ENCODE results near the gene JARID2. TPM values are rescaled to one million over a fixed set of nuclear protein-coding genes. Genes with fewer than 3 reads are reported as not detected.
A peak's percentile ranks its signal among the peaks of the same experiment; 100 is the strongest.

Gene JARID2
- total RNA-seq, 2 donors from 2014 or later, result 8.3 to 12.8 TPM

- ATAC-seq (ENCODE audit: insufficient number of reproducible peaks, low FRiP score, low read depth) (no peak), DNase-seq (ENCODE audit: low spot score) (no peak)
- Histone ChIP-seq H3K36me3 (no peaks in the 10 kb centered on the region), H3K4me3 (no peak overlapping the region), H3K27ac (no peak overlapping the region), H3K4me1 (ENCODE audit: control insufficient read depth in 1 of 2, low read depth in 2 of 2) (peaks cover 11 to 24% of the 10 kb centered on the region in 2 donors), H3K9me3 (no peaks in the 10 kb centered on the region), H3K27me3 (replicated peaks; ENCODE audit: insufficient read depth) (no peaks in the 10 kb centered on the region)
- TF ChIP-seq CTCF (IDR thresholded peaks at IDR 0.05), result no peak
Measured at GRCh38 chr6:15425947-15426346, 180.1 kb downstream of the JARID2 start.

- Histone ChIP-seq H3K4me3 (no peak overlapping the region), H3K27me3 (replicated peaks; ENCODE audit: insufficient read depth) (no peaks in the 10 kb centered on the region), H3K9me3 (no peaks in the 10 kb centered on the region), H3K27ac (no peak overlapping the region), H3K4me1 (ENCODE audit: control insufficient read depth in 1 of 2, low read depth in 2 of 2) (peaks cover 14 to 29% of the 10 kb centered on the region in 2 donors), H3K36me3 (no peaks in the 10 kb centered on the region)
- TF ChIP-seq CTCF (IDR thresholded peaks at IDR 0.05), result no peak
- DNase-seq (ENCODE audit: low spot score), result no peak
- ATAC-seq (ENCODE audit: insufficient number of reproducible peaks, low FRiP score, low read depth), result no peak
Measured at GRCh38 chr6:15426395-15426794, 180.5 kb downstream of the JARID2 start.

GRCh38 chr6:15426901-15427300, 181.0 kb downstream of the JARID2 start:
- Histone ChIP-seq H3K27me3 (replicated peaks; ENCODE audit: insufficient read depth) (no peaks in the 10 kb centered on the region), H3K9me3 (no peaks in the 10 kb centered on the region), H3K27ac (no peak overlapping the region), H3K4me3 (no peak overlapping the region), H3K4me1 (ENCODE audit: control insufficient read depth in 1 of 2, low read depth in 2 of 2) (peaks cover 14 to 34% of the 10 kb centered on the region in 2 donors), H3K36me3 (no peaks in the 10 kb centered on the region)
- ATAC-seq (ENCODE audit: insufficient number of reproducible peaks, low FRiP score, low read depth) (no peak), DNase-seq (ENCODE audit: low spot score) (no peak)
- no peak for TF ChIP-seq CTCF (IDR thresholded peaks at IDR 0.05)

GRCh38 chr6:15427331-15428070, 181.6 kb downstream of the JARID2 start:
- peaks cover 16 to 40% of the 10 kb centered on the region in 2 donors for H3K4me1 ChIP-seq (ENCODE audit: control insufficient read depth in 1 of 2, low read depth in 2 of 2)
- H3K36me3 ChIP-seq, result no peaks in the 10 kb centered on the region
- H3K27ac ChIP-seq, result no peak overlapping the region
- no peak for DNase-seq (ENCODE audit: low spot score)
- no peaks in the 10 kb centered on the region for H3K9me3 ChIP-seq
- no peak overlapping the region for H3K4me3 ChIP-seq
- ATAC-seq (ENCODE audit: insufficient number of reproducible peaks, low FRiP score, low read depth), result no peak
- no peak for TF ChIP-seq CTCF (IDR thresholded peaks at IDR 0.05)
- H3K27me3 ChIP-seq (replicated peaks; ENCODE audit: insufficient read depth), result no peaks in the 10 kb centered on the region

- ATAC-seq (ENCODE audit: insufficient number of reproducible peaks, low FRiP score, low read depth), result peak; percentile 40
- no peak overlapping the region for H3K27ac ChIP-seq
- peaks cover 25 to 52% of the 10 kb centered on the region in 2 donors for H3K4me1 ChIP-seq (ENCODE audit: control insufficient read depth in 1 of 2, low read depth in 2 of 2)
Measured at GRCh38 chr6:15429141-15430110, 183.6 kb downstream of the JARID2 start.

More at GRCh38 chr6:15429141-15430110, 183.6 kb downstream of the JARID2 start:
- no peaks in the 10 kb centered on the region for H3K27me3 ChIP-seq (replicated peaks; ENCODE audit: insufficient read depth)
- H3K9me3 ChIP-seq, result no peaks in the 10 kb centered on the region
- H3K36me3 ChIP-seq, result no peaks in the 10 kb centered on the region
- TF ChIP-seq CTCF (IDR thresholded peaks at IDR 0.05), result no peak
- DNase-seq (ENCODE audit: low spot score), result no peak
- H3K4me3 ChIP-seq, result no peak overlapping the region

Data from thoracic aorta (tissue), 2 donors.